K562 (cell line): ENCODE measurements around the gene MTERF2. TPM values are rescaled to one million over a fixed set of nuclear protein-coding genes. Genes with fewer than 3 reads are reported as not detected.

Experiments
- ATF6 ChIP-seq: sonication (generic); formaldehyde crosslinking; IDR thresholded peaks from 2 replicates; pipeline ENCODE4 v1.4.0; 2020; ENCODE audit warnings: mild to moderate bottlenecking, missing genetic modification reagents
- CEBPG ChIP-seq, 3 experiments: fragments of 200-800 bp in 1 of 3; sonication (Bioruptor generic) in 1 of 3; sonication (generic) in 1 of 3; formaldehyde crosslinking in 1 of 3; IDR thresholded peaks in 2 of 3; conservative IDR thresholded peaks in 1 of 3; 2 replicates each; pipeline versions ENCODE4 v1.6.1 to v1.8.0; 2016 to 2022; ENCODE audit warnings: missing compliant biosample characterization in 2 of 3, missing genetic modification characterization in 2 of 3, mild to moderate bottlenecking in 1 of 3, missing genetic modification reagents in 1 of 3
- CTBP1 ChIP-seq: fragments of 450-650 bp; IDR thresholded peaks from 2 replicates; pipeline ENCODE4 v1.6.1; 2016; ENCODE audit warnings: borderline replicate concordance
- E2F6 ChIP-seq, 2 experiments: IDR thresholded peaks; 2 replicates each; pipeline ENCODE4 v1.6.1; 2011; ENCODE audit warnings: borderline replicate concordance in 1 of 2, control low read depth in 1 of 2, low read depth in 1 of 2, low read length in 1 of 2, mild to moderate bottlenecking in 1 of 2, mixed read lengths in 1 of 2, moderate library complexity in 1 of 2; ENCODE audit not compliant: insufficient read depth in 1 of 2, insufficient read length in 1 of 2, poor library complexity in 1 of 2, severe bottlenecking in 1 of 2; ENCODE audit errors: extremely low read depth in 1 of 2
- ELF2 ChIP-seq: fragments of 250-450 bp; sonication (Bioruptor Pico); IDR thresholded peaks from 2 replicates; pipeline ENCODE4 v1.5.0; 2021; ENCODE audit warnings: mild to moderate bottlenecking
- FOSL1 ChIP-seq: fragments of 200-800 bp; sonication (Bioruptor generic); conservative IDR thresholded peaks from 2 replicates; pipeline ENCODE4 v1.6.1; 2016; ENCODE audit warnings: missing genetic modification characterization, missing compliant biosample characterization
- HLTF ChIP-seq: fragments of 450-650 bp; IDR thresholded peaks from 2 replicates; pipeline ENCODE4 v1.6.1; 2016
- HMGN3 ChIP-seq: IDR thresholded peaks from 2 replicates; pipeline ENCODE4 v1.6.1; 2011; ENCODE audit warnings: borderline replicate concordance, low read depth, mild to moderate bottlenecking, mixed read lengths, low read length; ENCODE audit not compliant: insufficient read length; ENCODE audit errors: extremely low read depth
- MNT ChIP-seq, 2 experiments: fragments of 450-650 bp; conservative IDR thresholded peaks; 2 replicates each; pipeline ENCODE4 v1.6.1; 2017; ENCODE audit warnings: mild to moderate bottlenecking in 2 of 2, moderate library complexity in 2 of 2
- NUFIP1 ChIP-seq: fragments of 450-650 bp; IDR thresholded peaks from 2 replicates; pipeline ENCODE4 v1.6.1; 2018; ENCODE audit not compliant: partially characterized antibody
- PHF8 ChIP-seq: fragments of 200-600 bp; sonication (generic); IDR thresholded peaks from 2 replicates; pipeline ENCODE4 v1.6.1; 2012; ENCODE audit warnings: mixed run types, mild to moderate bottlenecking, inconsistent platforms, low read length, moderate library complexity, borderline replicate concordance
- RFX1 ChIP-seq: fragments of 450-650 bp; IDR thresholded peaks from 2 replicates; pipeline ENCODE4 v1.6.1; 2016; ENCODE audit warnings: mild to moderate bottlenecking, moderate library complexity
- RUNX1 ChIP-seq: sonication (generic); IDR thresholded peaks from 2 replicates; pipeline ENCODE4 v1.6.1; 2016; ENCODE audit warnings: antibody characterized with exemption, low read depth
- SP2 ChIP-seq: IDR thresholded peaks from 2 replicates; pipeline ENCODE4 v1.6.1; 2011; ENCODE audit warnings: mild to moderate bottlenecking, low read depth, low read length, moderate library complexity; ENCODE audit not compliant: poor library complexity, severe bottlenecking; ENCODE audit errors: extremely low read depth
- TBP ChIP-seq: optimal IDR thresholded peaks from 2 replicates; pipeline ENCODE3; 2011; ENCODE audit warnings: low read depth, low read length, improper control_type of control experiment
- VEZF1 ChIP-seq: fragments of 200-800 bp; sonication (Bioruptor generic); IDR thresholded peaks from 2 replicates; pipeline ENCODE4 v1.6.1; 2017; ENCODE audit warnings: missing genetic modification characterization, missing compliant biosample characterization
- ZBTB34 ChIP-seq: fragments of 250-450 bp; sonication (Bioruptor Pico); IDR thresholded peaks from 2 replicates; pipeline ENCODE4 v1.8.0; 2021; ENCODE audit warnings: mild to moderate bottlenecking, moderate library complexity
- ZNF584 ChIP-seq: fragments of 200-800 bp; sonication (Bioruptor generic); IDR thresholded peaks from 2 replicates; pipeline ENCODE4 v1.6.1; 2016; ENCODE audit warnings: low read depth, mild to moderate bottlenecking, missing genetic modification characterization, missing compliant biosample characterization
- polyA plus RNA-seq, 8 experiments: library from polyadenylated mRNA; depleted of rRNA in 4 of 8; stranded (reverse) in 5 of 8; unstranded in 3 of 8; fragments of >200 nt; fragmentation: Nextera tagmentation in 2 of 8; fragmentation: Illumina TruSeq in 1 of 8; extraction: Ambion mirVana in 2 of 8; extraction: Trizol in 1 of 8; gene quantifications; 2 replicates each; pipeline versions ENCODE4 v1.2.1 to v1.2.3, GENCODE V29; 2011 to 2014; ENCODE audit warnings: inconsistent platforms in 1 of 8, missing spikeins in 1 of 8
- total RNA-seq, 7 experiments: library from RNA; depleted of rRNA in 6 of 7; stranded (reverse); fragments of >200 nt in 6 of 7; fragmentation: Illumina TruSeq in 2 of 7; extraction: Trizol in 2 of 7; gene quantifications; 2 replicates each; pipeline versions ENCODE4 v1.2.1 to v1.2.3, GENCODE V29; 2011 to 2021; ENCODE audit warnings: low replicate concordance in 1 of 7

The MTERF2 gene
- total and polyA plus RNA-seq, 9 of the 15 experiments (the other 6 are each of a cell fraction or from before 2014, with no cell fraction given): 10.0 to 63.2 (median 33.2) TPM

GRCh38 chr12:106986625-106987389, at the start of gene MTERF2 (continued):
- TF ChIP-seq ATF6 (CRISPR knock-in tag) (peak; percentile 83; the same call in 1 of the 2 replicates), RFX1 (no peak), ZNF584 (CRISPR knock-in tag) (no peak), MNT (conservative IDR thresholded peaks at IDR 0.05) (peak; percentile 78 to 85), E2F6 (IDR thresholded peaks at IDR 0.05; ENCODE audit: borderline replicate concordance in 1 of 2, extremely low read depth in 1 of 2, insufficient read depth in 1 of 2, insufficient read length in 1 of 2, low read depth in 1 of 2, low read length in 1 of 2, poor library complexity in 1 of 2, severe bottlenecking in 1 of 2) (peak; percentile 96 to 99), CTBP1 (peak; percentile 13; the same call in 1 of the 2 replicates), SP2 (peak; percentile 41), ELF2 (no peak), CEBPG (CRISPR knock-in tag; IDR thresholded peaks at IDR 0.05) (no peak), CEBPG (tag; conservative IDR thresholded peaks at IDR 0.05 in 1 of 2, IDR thresholded peaks at IDR 0.05 in 1 of 2) (peak in 1 of 2 experiments; percentile 30; a peak in 1 of 4 replicates), NUFIP1 (no peak), PHF8 (peak; percentile 78; the same call in 1 of the 2 replicates), RUNX1 (0 out of 2 replicates have a peak, but pooled peaks have one; percentile 37), HLTF (no peak), FOSL1 (tag) (peak; percentile 43; the same call in 1 of the 2 replicates), ZBTB34 (CRISPR knock-in tag) (no peak), TBP (peak; percentile 82), VEZF1 (CRISPR knock-in tag) (peak; percentile 84), HMGN3 (peak; percentile 66)
